ENCODE data around the gene IL1RAPL2.
"Not testable (repeated sequence)": the region's sequence is repeated elsewhere in the genome, so short reads cannot be mapped to it uniquely, and the experiment has no call there.

IL1RAPL2 gene

GRCh38 chrX:105725228-105725627, 1159.2 kb downstream of the IL1RAPL2 start:
- DNase-seq: no peak

DNA sequence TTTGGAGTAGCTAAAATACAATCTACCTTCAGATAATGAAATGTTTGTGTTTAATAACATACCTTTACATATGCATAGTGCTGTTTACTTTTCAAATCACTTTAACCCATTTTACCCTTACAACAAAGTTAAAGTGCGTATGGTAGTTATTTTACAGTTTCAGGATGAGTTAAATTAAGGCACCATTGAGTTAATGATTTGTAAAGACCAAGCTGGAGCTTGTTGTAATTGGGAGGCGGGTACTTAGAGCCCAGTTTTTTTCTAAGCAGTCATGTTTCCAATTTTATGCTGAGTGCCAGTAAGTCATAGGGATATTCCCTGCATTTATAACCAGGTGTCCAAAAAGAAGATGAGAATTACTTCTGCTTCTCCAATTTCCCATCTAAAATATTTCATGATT, 1172.2 kb downstream of the IL1RAPL2 start:
- DNase-seq: no peak

GRCh38 chrX:105744291-105744690, 1178.3 kb downstream of the IL1RAPL2 start:
- no peak for DNase-seq

GRCh38 chrX:105744946-105745345, 1178.9 kb downstream of the IL1RAPL2 start:
- no peak for DNase-seq

DNA sequence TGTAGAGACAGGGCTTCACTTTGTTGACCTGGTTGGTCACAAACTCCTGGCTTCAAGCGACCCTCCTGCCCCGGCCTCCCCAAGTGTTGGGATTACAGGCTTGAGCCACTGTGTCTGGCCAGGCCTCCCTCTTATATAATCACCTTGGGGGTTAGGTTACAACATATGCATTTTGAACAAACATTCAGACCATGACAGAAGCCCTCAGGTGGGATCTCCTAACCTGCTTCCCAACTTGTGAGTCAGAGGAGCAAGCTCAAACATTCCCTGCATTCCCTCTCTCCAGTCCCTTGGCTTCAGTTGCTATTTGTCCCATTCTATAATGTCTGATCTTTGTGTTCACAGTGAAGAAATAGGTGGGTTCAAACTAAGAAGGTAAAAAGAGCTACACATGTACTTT, 1179.9 kb downstream of the IL1RAPL2 start:
- DNase-seq: no peak

DNA sequence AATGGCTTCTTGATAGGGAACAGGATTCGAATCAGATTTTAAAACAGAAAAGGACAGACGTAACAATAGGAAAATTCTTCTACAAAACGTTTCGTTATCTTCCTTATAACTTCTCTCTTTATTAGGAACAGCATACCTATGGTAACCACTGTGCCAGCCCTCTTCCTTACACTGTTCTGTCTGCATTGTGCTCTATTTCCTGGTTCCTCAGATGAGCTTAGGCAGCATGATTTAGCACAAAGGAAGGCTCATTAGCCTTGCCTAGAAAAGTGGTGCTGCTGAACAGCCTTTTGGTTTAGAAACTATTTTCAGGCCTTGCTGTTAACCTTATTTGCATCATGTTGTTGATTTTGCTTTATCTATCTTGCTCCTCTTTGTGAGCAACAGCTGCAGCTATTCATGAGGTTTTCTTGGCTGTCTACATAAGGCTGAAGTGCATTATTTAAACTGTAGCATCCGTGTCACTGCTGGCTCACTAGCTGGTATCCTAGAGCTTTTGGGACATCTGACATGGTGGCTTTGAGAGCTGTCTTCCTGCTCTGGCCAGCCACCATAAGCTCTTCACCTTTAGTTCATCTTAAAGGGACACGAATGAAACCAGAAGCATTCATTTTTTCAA, 1186.4 kb downstream of the IL1RAPL2 start:
- DNase-seq: no peak

DNA sequence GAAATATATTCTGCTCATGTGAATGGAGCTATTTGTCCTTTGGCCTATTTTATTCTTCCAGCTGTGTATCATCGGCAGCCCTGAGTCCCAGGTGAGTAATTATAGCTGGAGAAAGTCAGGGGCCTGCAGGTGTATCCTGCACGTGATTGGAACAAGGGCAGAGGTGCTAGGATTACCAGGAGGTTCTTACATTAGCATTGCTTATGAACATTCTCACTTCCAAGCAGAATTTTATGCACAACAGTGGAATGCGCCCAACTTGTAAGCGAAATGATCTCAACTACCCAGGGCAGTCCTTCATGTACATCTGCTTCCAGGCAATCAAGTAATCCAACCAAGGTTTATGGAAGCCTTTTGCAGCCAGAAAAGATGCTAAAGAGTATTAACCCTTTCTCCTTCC, 1187.4 kb downstream of the IL1RAPL2 start:
- DNase-seq: no peak

DNA sequence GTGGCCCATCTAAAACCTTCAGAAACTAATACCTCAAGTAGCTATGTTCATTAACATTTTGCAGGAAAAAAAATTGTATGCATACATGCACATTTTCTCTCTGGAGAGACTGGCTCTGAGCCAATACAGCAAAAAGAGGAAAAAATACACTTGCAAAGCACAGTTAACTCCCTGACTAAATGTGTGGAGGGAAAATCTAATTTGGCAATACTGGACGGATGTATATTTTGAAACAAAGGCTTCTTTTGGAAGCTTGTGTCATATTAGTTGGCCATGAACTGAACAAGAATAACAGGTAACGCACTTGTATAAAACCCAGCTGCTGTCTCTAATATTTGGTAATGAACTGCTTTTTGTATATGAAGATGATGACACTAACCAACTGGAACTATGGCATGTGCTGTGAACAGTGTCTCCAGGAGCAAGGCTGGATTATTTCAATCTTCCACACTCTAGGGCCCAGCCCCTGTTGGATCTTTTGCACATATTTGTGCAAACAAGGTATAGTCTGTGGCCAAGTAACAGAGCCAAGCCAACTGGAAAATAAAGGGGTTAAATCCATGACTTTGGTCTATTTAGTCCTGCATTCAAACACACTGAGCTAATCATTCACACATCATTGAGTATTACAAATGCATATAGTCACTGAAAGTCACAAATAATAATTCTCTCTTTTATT, 1188.4 kb downstream of the IL1RAPL2 start:
- DNase-seq: no peak

- DNase-seq: no peak
These were observed 1189.1 kb downstream of the IL1RAPL2 start for GRCh38 chrX:105755109-105755508.

GRCh38 chrX:105758754-105759153, 1192.8 kb downstream of the IL1RAPL2 start:
- DNase-seq: no peak

DNA sequence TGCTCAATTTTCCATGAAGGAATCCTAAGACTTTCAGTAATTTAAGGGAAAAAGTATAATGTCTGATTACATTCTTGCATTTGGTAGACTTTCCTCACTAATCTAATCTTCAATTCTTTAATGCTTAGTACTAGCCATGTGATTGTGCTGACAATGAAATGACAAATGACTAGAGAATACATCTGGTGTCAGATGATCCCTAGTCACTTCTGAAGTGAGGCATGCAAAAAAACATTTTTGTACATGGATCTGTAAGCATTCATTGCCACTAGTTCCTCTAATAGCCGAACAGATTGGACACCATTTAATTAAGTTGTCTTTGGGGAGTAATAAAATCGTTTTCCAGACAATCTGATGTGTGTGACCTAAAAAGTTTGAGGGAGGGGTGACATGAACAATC, 1193.6 kb downstream of the IL1RAPL2 start:
- no peak for DNase-seq

DNA sequence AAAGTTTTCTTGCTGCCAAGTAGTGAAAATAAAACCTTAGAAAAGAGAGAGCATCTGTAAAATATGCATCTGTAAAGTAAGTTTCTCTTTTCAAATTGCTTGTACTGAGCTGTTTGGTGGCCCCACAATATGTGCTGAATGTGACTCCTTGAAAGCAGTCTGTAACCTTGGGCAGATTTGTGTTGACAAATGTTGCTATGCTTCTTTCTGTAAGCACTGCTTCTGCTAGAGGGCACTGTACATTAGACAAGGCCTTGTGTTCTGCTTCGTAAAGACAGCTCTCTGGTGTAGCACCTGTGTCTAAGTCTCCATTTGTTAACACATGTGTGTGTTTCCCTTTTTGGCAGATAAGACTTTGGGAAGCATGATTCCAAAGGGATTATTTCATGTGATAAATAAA, 1199.7 kb downstream of the IL1RAPL2 start:
- DNase-seq: no peak

DNA sequence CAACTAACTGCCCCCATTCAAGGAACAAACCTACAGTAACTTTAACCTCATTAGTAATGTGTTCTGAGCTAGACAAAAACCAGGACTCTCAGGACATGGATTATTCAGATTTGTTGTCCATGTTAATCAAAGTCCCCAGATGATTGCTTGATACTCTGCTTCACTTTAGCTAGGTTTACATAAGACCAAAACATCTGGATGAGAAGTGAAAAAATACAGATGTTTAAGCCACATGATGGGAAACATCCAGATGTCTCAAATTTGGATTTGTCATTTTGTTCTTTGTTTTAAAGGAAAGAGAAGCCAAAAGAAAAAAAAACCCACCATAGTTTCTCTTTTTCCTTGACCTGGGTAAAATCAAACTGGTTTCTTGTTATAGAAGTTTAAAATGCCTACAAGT, 1207.8 kb downstream of the IL1RAPL2 start:
- DNase-seq: no peak

DNA sequence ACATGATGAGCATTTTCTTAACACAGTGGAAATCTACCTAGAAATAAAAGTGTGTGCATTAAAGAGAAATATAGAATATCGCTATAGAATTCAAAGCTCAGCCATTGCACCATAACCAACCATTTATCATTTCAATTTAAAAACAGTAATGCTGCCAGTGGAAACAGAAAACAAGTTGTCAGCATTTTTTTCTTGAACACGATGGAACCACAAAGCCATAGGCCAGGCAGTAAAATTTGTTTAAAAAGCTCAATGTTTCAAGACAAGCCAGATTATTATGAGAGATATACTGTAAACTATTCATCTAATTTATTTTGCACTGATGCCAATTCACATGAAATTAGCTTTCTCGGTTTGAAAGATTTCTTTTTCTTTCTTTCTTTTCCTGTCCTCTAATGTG, 1209.7 kb downstream of the IL1RAPL2 start:
- DNase-seq: no peak

GRCh38 chrX:105781804-105782203, 1215.8 kb downstream of the IL1RAPL2 start:
- no peak for DNase-seq

- DNase-seq: not testable (repeated sequence)
These were observed 1230.9 kb downstream of the IL1RAPL2 start for GRCh38 chrX:105796877-105797276.

GRCh38 chrX:105803891-105804290, 1237.9 kb downstream of the IL1RAPL2 start:
- no peak for DNase-seq

GRCh38 chrX:105805655-105806054, 1239.7 kb downstream of the IL1RAPL2 start:
- DNase-seq: not testable (repeated sequence)

GRCh38 chrX:105816517-105816916, 1250.5 kb downstream of the IL1RAPL2 start:
- DNase-seq: no peak

All from inflammatory macrophage treated with lipopolysaccharide for 1 hour (primary cell).